ENCODE measurements around the gene TRABD2B.

TRABD2B gene

DNA sequence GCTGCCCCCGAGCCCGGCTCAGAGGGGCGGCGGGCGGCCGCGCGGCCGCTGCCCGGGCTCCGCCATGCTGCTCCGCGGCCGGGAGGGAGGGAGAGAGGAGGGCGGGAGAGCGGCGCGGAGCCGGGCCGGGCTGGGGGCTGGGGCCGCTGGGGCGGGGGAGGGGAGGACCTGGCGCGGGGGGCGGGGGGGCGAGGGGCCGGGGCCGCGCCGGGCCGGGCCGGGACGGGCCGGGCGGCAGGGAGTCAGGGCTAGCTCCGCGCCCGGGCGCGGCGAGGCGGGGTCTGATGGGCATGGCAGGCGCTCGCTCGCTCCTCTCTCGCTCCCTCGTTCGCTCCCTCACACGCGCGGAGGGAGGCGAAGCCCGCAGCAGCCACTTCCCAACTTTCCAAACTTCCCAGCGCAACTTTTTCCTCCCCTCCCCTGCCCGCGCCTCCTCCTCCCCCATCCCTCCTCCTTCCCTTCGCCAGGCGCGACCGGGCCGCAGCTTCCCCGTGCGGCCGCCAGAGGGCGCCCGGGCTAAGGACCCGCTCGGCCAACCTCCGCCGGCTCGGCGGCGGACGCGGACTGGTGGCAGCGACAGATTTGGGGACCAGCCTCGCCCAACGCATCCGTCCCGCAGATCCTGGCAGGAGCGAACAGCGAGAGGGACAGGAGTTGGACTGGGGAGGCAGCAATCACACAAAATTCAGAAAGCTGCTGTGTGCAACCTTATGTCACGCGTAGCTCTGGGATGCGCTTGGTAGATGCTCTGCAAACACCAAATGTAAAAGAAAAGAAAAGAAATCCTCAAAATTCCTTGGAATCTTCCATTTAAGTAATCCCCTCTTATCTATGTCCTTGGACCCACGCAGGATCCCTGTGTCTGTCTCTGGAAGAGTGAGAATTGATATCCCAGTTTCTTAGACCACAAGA, at the start of gene TRABD2B:
TSS of gene TRABD2B (minus strand) at position 97 of the 912 bp plus-strand sequence.
- FAIRE-seq, result no peak

DNA sequence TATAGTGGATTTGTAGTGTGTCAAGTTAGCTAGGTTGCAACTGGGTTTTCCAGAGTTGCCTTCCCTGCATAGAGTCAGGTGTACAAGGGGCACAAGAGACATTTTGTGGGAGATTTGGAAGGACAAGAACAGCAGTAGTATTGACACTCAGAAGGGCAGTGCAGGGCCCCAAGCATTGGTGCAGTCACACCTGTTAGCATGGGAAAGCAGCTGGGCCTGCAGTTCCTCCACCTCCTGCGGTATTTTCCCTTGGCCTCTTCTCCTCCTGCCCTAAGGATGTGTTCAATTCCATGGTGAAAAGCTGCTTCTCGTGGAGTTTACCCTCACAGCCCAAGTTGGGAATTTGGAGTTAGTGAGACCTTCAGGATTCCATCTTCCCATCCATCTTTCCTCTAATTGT, 47.1 kb upstream of the TRABD2B start:
- FAIRE-seq, result no peak

DNA sequence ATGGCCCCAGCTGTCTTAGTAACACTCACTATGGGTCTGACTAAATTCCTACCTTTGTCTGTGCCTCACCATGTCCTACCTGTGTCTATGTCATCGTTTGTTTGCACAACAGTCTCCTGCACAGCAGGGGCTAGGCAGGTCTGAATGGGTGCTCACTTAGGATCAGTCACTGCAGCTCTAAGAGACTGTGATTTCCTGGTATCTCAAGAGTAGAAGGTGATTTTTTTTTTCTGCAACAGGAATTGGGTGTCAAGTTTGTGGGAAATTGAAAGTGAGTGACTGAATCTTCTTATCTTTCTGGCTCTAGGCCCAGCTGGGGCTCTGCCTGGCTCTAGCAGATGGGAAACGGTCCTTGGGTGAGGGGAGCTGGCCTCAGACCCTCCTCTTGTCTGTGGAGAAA, 46.4 kb upstream of the TRABD2B start:
- FAIRE-seq, result no peak

- no peak for FAIRE-seq
Measured at GRCh38 chr1:48040154-48040553, 43.0 kb upstream of the TRABD2B start.

DNA sequence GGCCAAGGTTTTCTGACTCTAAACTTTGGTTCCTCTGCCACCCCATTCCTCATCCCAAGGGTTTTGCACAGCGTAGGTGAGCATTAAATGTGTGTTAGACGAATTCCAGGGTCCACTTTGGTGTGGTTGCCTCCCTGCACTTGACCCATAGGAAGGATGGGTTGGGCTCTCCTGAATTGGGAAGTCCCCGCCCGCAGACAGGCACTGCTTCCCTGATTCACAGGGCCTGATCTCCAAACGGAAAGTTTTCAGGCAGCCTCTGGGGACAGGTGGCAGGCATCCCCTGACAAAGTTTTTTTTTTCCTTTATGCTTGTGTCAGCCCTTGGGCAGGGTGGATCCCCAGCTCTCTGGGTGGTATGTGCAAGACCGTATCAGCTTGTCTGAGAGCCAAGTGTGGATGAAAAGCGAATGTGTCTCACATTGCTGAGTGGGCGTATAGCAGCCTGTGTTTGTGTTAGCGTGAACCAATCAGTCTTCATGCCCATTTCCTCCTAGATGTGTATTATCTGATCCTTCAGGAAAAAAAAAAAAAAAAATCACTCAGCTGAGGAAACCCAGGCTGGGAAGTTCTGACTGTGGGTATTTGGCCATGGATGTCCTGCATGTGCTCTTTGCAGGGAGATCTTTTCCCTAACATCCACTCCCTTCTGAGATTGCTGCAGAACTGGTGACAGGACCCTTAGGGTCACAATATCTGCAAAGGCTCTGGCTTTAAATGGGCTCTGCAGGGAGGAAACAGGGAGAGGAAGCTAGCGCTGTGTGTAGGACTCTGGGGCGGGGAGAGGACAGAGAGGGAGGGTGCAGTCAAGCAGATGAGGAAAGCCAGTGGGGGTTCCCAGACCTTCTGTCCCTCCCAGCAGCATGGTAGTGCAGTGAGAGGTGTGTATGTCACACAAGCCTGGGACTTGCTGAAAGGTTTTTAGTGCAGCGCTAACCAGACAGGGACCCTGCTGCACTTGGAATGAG, 42.2 kb upstream of the TRABD2B start:
- no peak for FAIRE-seq

GRCh38 chr1:48038270-48038767, 41.1 kb upstream of the TRABD2B start:
- FAIRE-seq, result no peak

DNA sequence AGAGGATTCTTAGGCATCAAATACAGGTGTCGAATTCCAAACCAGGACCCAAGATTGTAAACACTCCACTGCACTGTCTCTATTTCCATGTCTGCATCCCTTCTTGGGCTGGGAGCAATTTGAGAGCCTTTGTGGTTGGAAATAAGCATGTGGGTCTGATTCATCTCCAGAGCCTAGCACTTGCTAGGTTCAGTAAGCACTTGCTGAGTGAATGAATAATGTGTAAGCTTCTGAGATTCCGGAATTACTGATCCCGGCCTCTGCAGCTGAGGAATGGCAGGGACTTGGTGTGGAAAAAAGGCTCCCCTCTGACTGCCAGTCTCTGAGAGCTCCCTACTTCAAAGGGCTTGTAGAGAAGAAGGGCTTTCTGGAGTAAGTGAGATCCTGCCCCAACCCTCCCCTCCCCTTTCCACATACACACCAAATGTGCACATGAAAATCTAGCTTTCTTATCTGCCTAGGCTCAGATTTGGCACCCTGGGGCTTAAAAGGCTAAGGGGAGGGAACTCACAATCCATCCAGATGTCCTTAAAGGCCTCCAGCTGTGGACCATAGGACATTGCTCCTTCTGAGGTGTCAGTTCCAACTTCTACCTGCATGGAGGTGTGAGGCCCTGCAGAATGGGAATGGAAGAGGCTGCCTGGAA, 39.6 kb upstream of the TRABD2B start:
- FAIRE-seq, result no peak

DNA sequence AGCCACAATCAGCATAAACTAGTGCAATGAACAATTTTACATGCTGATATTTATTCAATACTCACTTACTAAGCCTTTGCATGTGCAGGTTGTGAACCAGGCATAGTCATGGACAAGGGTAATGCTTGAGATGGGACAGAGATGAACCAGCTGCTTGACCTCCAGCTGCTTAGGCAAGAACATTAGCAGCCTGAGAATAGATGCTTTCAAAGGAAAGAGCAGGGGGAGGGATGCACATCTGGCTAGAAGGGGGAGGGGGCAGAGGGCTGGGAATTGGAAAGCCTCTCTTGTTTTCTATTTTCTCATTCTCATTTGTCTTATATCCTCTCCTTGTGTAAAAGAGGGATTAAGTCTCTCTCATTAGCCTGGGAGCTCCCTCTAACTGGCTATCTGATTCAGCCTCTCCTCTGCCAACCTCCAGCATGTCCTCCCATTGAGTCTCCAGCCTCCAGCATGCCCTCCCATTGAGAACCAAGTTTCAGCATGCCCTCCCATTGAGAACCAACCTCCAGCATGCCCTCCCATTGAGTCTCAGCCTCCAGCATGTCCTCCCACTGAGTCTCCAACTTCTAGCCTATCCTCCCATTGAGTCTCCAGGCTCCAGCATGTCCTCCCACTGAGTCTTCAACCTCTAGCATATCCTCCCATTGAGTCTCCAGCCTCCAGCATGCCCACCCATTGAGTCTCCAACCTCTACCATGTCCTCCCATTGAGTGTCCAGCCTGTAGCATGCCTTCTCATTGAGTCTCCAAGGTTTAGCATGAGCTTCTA, 38.4 kb upstream of the TRABD2B start:
- no peak for FAIRE-seq

- no peak for FAIRE-seq
Measured at GRCh38 chr1:48033495-48034045, 36.4 kb upstream of the TRABD2B start.

DNA sequence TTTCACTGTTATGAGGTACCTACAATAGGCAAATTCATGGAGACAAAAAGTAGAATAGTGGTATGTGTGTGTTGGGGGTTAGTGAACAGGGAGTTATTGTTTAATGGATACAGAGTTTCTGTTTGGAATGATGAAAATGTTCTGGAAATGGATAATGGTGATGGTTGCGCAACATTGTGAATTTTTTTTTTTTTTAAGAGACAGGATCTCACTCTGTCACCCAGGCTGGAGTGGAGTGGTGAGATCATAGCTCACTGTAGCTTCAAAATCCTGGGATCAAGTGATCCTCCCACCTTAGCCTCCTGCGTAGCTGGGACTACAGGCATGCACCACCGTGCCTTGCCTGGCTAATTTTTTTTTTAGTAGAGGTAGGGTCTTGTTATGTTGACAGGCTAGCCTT, 34.5 kb upstream of the TRABD2B start:
- no peak for FAIRE-seq

GRCh38 chr1:48030696-48031365, 33.6 kb upstream of the TRABD2B start:
- no peak for FAIRE-seq

DNA sequence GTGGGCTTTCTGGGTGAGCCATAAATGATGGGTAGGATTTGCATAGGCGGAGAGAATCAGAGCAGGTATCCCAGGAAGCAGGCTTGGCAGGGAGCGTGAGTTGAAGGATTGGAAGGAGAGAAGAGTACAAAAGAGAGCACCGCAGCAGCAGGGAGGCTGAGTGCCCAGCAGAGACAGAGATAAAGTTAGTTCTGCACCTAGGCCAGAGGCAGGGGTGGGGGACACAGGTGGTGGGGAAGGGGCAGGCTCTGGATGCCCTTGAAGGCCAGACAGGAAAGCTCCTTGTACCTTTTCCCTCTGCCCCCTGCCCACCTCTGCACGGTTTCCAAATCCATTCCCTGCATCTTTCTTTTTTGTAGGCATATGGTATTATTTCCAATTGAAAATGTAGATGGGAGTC, 33.0 kb upstream of the TRABD2B start:
- no peak for FAIRE-seq

GRCh38 chr1:48028218-48029069, 31.3 kb upstream of the TRABD2B start:
- no peak for FAIRE-seq

GRCh38 chr1:48027533-48027835, 30.3 kb upstream of the TRABD2B start:
- no peak for FAIRE-seq

- FAIRE-seq, result no peak
Measured at GRCh38 chr1:48026701-48027532, 29.7 kb upstream of the TRABD2B start.

DNA sequence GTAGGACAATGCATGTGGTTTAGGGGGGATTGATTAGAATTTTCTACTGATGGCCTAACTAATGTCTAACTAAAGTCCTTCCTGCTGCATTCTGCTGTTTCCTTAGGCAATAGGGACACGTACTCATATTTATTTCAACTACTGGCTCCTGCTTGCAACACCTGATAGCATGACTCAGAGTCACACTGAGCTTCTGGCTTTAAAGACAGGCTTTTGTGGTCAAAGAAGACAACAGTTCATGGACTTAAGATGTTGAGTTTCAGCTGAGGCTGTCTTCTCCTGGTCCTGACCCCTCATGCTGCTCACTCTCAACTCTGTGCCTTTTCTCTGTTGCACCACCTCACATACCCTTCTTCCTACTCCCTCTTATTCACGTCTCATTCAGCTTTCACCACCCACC, 29.1 kb upstream of the TRABD2B start:
- no peak for FAIRE-seq

DNA sequence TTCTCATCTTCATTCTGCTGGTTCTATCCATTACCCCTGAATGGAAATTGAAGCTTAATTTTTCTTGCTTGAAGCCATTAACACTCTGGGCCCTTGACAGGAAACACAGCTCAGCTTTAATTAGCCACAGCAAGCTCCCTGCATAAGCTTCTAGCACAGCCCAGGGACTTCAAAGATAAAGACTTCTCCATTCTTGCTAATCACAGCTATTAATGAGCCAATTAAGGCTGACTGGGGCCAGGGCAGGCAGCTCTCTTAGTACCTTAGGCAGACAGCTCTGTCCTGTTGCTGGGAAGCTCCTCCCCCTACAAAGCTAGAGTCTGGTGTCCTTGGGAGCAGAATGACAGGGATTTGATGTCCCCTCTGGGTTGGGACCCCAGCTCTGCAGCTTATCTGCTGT, 27.9 kb upstream of the TRABD2B start:
- FAIRE-seq, result no peak

DNA sequence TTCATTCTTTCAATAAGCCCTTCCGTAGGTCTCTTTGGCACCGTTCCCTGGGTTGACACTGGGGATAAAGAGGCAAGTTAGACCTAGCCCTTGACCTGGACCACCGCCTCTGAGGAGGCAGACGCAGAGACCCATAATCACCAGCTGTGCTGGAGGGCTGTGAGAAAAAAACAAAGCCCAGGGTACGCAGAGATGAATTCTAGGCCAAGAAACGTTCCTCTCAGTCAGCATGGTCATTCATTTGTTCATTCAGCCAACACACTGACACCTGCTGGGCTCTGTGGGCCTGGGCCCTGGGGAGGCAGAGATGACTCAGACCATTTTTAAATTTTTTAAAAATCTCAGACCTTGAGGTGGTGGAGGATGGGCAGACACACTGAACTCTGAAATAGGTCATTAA, 26.3 kb upstream of the TRABD2B start:
- FAIRE-seq, result no peak

DNA sequence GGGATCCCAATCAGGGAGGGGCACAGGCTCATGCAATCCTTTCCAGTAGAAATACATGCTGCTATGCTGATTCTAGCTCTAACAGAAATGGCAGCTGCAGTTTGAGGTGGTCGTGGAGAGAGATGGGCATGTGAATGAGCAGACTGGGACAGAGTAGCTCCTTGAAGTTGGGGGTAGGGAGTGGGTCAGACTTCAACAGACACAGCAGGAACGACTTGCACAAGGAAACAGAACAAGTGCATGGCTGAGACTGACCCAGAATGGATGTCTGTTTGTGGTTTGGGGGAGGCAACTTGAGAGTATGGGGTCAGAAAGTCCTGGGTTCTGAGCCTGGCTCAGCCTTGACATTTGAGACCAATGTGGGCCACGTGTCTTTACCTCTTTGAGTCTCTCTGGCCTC, 25.1 kb upstream of the TRABD2B start:
- no peak for FAIRE-seq

DNA sequence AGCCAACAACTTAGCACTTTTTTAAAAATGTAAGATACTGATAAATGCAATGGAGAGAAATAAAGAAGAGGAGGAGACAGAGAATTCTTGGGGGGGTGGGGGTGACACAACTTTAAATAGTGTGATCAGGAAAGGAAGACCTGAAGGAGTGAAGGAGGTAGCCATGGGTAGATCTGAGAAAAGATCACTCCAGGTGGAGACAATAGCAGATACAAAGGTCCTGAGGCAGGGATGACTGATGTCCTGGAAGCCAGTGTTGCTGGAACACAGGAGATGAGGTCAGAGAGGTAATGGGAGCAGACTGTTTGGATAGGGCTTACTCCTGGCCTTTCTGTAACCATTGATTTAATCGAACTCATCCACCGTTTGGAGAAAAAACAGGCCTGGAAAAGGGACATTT, 24.6 kb upstream of the TRABD2B start:
- no peak for FAIRE-seq

All from islet of Langerhans (tissue), 1 donor.